ENCODE results near the gene WWC1. TPM values are rescaled to one million over a fixed set of nuclear protein-coding genes. Genes with fewer than 3 reads are reported as not detected.
A peak's percentile ranks its signal among the peaks of the same experiment; 100 is the strongest.

Gene WWC1
- total RNA-seq, 1 experiment from 2014 or later: 52.6 TPM

GRCh38 chr5:168282120-168282519 lies 9.3 kb upstream of the WWC1 start:
- no peaks in the 10 kb centered on the region for H3K36me3 ChIP-seq (ENCODE audit: control insufficient read depth in 1 of 2, insufficient read depth in 2 of 2, low read length in 2 of 2)
- ATAC-seq (peak; percentile 83), DNase-seq (ENCODE audit: low read depth, low spot score) (no peak)
- ChIA-PET POLR2A (interaction anchor here (1.9 kb wide), 1 partner anchor 20 kb away, joined by 5 read pairs; no protein-coding TSS in a partner anchor), RAD21 (ENCODE audit: low non-redundant PET in 1 of 2, low total read pairs in 2 of 2, uncharacterized antibody in 2 of 2, unreplicated experiment in 2 of 2) (no interaction called here), CTCF (interaction anchor here (1.1 kb wide), 1 partner anchor 13 kb away, joined by 3 read pairs; no protein-coding TSS in a partner anchor)
- intact Hi-C loops (cut with micrococcal nuclease): no loop called here
- H3K27me3 ChIP-seq (ENCODE audit: insufficient read depth, low read length): no peaks in the 10 kb centered on the region
- no TSS peak for BruUV-seq (replicated peaks)
- TF ChIP-seq ZNF274 (IDR thresholded peaks at IDR 0.05; ENCODE audit: low read depth, low read length) (no peak), POLR2A (IDR thresholded peaks at IDR 0.05; ENCODE audit: borderline replicate concordance, extremely low read depth, insufficient read depth, insufficient read length) (no peak), ZFX (IDR thresholded peaks at IDR 0.05) (no peak), EZH2phosphoT487 (IDR thresholded peaks at IDR 0.05; ENCODE audit: borderline replicate concordance) (no peak), ELF1 (IDR thresholded peaks at IDR 0.05; ENCODE audit: borderline replicate concordance, low read depth) (no peak), CEBPB (IDR thresholded peaks at IDR 0.05; ENCODE audit: low read depth) (no peak), REST (IDR thresholded peaks at IDR 0.05; ENCODE audit: low read depth) (no peak), EZH2 (IDR thresholded peaks at IDR 0.05) (no peak), POLR2AphosphoS5 (IDR thresholded peaks at IDR 0.05; ENCODE audit: low read depth, low read length) (no peak), RAD21 (IDR thresholded peaks at IDR 0.05; ENCODE audit: low read depth) (no peak), SIN3A (IDR thresholded peaks at IDR 0.05; ENCODE audit: low read depth) (no peak), FOSL1 (IDR thresholded peaks at IDR 0.05; ENCODE audit: low read depth) (no peak), SRF (IDR thresholded peaks at IDR 0.05; ENCODE audit: low read depth) (no peak), EGR1 (IDR thresholded peaks at IDR 0.05; ENCODE audit: low read depth) (no peak), SP1 (IDR thresholded peaks at IDR 0.05; ENCODE audit: low read depth) (no peak), TCF7L2 (IDR thresholded peaks at IDR 0.05; ENCODE audit: borderline replicate concordance, extremely low read depth, insufficient read depth, insufficient read length) (no peak)
- TF ChIP-seq, protein P1, sequence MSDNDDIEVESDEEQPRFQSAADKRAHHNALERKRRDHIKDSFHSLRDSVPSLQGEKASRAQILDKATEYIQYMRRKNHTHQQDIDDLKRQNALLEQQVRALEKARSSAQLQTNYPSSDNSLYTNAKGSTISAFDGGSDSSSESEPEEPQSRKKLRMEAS (IDR thresholded peaks at IDR 0.05): no peak
- TF ChIP-seq, protein P2, sequence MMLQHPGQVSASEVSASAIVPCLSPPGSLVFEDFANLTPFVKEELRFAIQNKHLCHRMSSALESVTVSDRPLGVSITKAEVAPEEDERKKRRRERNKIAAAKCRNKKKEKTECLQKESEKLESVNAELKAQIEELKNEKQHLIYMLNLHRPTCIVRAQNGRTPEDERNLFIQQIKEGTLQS (IDR thresholded peaks at IDR 0.05): no peak
- no peaks in the 10 kb centered on the region for H4K20me1 ChIP-seq (ENCODE audit: insufficient read depth)
- no peaks in the 10 kb centered on the region for H3K9me3 ChIP-seq (ENCODE audit: control insufficient read depth in 1 of 2, insufficient read depth in 1 of 2, low read depth in 1 of 2, low read length in 2 of 2)
- peak overlapping the region; percentile 7; the same call in 1 of the 2 replicates for H3K4me2 ChIP-seq (ENCODE audit: low read length)
- peak overlapping the region; percentile 61 for H2AFZ ChIP-seq (ENCODE audit: low read depth, low read length, poor library complexity, severe bottlenecking)
- no peak overlapping the region for H3K9ac ChIP-seq (ENCODE audit: low read length)
- H3K4me3 ChIP-seq (replicated peaks in 1 of 2; ENCODE audit: low read depth in 1 of 2, low read length in 2 of 2): no peak overlapping the region
- H3K27ac ChIP-seq (ENCODE audit: low read depth, low read length): no peak overlapping the region
- no peaks in the 10 kb centered on the region for H3K79me2 ChIP-seq (ENCODE audit: insufficient read depth, low read length)
- H3K4me1 ChIP-seq (ENCODE audit: control insufficient read depth in 1 of 2, insufficient read depth in 2 of 2, low read length in 2 of 2): peaks cover 0 to 6% of the 10 kb centered on the region in 2 experiments; a peak in 2 of 4 replicates
- H3K9me2 ChIP-seq (ENCODE audit: insufficient read depth): no peaks in the 10 kb centered on the region
